Kidney (tissue), 14 donors: ENCODE measurements around the gene CYTH1. TPM values are rescaled to one million over a fixed set of nuclear protein-coding genes. Genes with fewer than 3 reads are reported as not detected.

Experiments used
- DNase-seq, 5 donors: peaks; one replicate each; pipeline ENCODE4 v3.0.0-alpha.2; 2013 to 2020
- FAIRE-seq: peaks from 2 replicates; lab custom pipeline; 2012; peaks lifted over from hg19 to GRCh38; lab: Jason Lieb, UNC
- H3K27ac ChIP-seq, 2 donors: one replicate each; pipeline ENCODE4 v1.7.0; 2013; ENCODE audit warnings: low read depth in 2 of 2, low read length in 2 of 2, inconsistent platforms in 1 of 2
- H3K27me3 ChIP-seq: one replicate; pipeline ENCODE4 v1.7.1; 2013; ENCODE audit warnings: low read length, inconsistent platforms; ENCODE audit not compliant: control insufficient read depth, insufficient read depth
- H3K36me3 ChIP-seq, 3 donors: one replicate each; pipeline versions ENCODE4 v1.7.0 to v1.7.1; 2013; ENCODE audit warnings: low read length in 3 of 3, control low read depth in 1 of 3, inconsistent platforms in 1 of 3; ENCODE audit not compliant: insufficient read depth in 3 of 3, control insufficient read depth in 2 of 3
- H3K4me1 ChIP-seq, 3 donors: one replicate each; pipeline versions ENCODE4 v1.7.0 to v1.7.1; 2013; ENCODE audit warnings: low read length in 3 of 3, inconsistent platforms in 1 of 3, low read depth in 1 of 3; ENCODE audit not compliant: control insufficient read depth in 2 of 3, insufficient read depth in 2 of 3
- H3K4me3 ChIP-seq, 3 donors: one replicate each; pipeline versions ENCODE4 v1.7.0 to v1.8.1; 2013; ENCODE audit warnings: low read length in 3 of 3, control low read depth in 1 of 3, inconsistent platforms in 1 of 3
- H3K9ac ChIP-seq, 3 donors: one replicate each; pipeline versions ENCODE4 v1.7.0 to v1.7.1; 2013; ENCODE audit warnings: low read length in 3 of 3, control low read depth in 1 of 3, inconsistent platforms in 1 of 3
- H3K9me3 ChIP-seq, 3 donors: one replicate each; pipeline versions ENCODE4 v1.7.0 to v1.7.1; 2013; ENCODE audit warnings: low read length in 3 of 3, control low read depth in 1 of 3, inconsistent platforms in 1 of 3; ENCODE audit not compliant: control insufficient read depth in 2 of 3, insufficient read depth in 1 of 3
- intact Hi-C: fragments of 100-400 bp; cut with DNase I; formaldehyde crosslinking; loops from one replicate; pipeline ENCODE4 v1.11.1; 2022
- polyA plus RNA-seq: library from polyadenylated mRNA; stranded (reverse); fragments of 350-450 nt; fragmentation: Illumina TruSeq; extraction: RNeasy Lipid Tissue Mini Kit (QIAGEN cat#74804); gene quantifications from one replicate; pipeline ENCODE4 v1.2.3, GENCODE V29; 2014; ENCODE audit warnings: low read depth, low replicate concordance; ENCODE audit not compliant: insufficient read depth
- total RNA-seq: library from RNA; stranded (reverse); fragmentation: NEBNext Ultra II Directional; extraction: Animal tissue kit (Norgen Biotek cat#: 25700); gene quantifications from one replicate; pipeline ENCODE4 v1.2.1, GENCODE V29; 2021
- TF ChIP-seq, protein P1 (sequence below): IDR thresholded peaks from 3 replicates; pipeline ENCODE4 v1.5.1; 2012; ENCODE audit warnings: mild to moderate bottlenecking, moderate library complexity, borderline replicate concordance; ENCODE audit not compliant: insufficient read depth; ENCODE audit errors: extremely low read depth
- donor health status: control.
- donor health status: control.
- donor health status: control.
- donor health status: control.
- donor health status: control.
- donor health status: DM: yes; HTN: yes; CAD: no.
- donor health status: Normal renal cell carcinoma (clear cell type).

The CYTH1 gene
- total and polyA plus RNA-seq, 2 donors from 2014 or later, result 25.3 to 59.7 TPM

DNA sequence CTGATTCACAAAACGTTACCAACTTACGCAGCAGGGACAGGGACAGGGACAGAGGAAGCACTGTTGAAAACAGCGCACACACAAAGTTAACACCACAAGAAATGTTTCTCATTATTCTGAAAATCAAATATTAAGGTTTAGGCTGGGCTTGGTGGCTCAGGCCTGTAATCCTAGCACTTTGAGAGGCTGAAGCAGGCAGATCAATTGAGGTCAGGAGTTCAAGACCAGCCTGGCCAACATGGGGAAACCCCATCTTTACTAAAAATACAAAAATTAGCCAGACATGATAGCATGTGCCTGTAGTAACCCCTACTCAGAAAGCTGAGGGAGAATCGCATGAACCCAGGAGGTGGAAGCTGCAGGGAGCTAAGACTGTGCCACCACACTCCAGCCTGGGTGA, 4.2 kb downstream of the CYTH1 start:
- TF ChIP-seq, protein P1, sequence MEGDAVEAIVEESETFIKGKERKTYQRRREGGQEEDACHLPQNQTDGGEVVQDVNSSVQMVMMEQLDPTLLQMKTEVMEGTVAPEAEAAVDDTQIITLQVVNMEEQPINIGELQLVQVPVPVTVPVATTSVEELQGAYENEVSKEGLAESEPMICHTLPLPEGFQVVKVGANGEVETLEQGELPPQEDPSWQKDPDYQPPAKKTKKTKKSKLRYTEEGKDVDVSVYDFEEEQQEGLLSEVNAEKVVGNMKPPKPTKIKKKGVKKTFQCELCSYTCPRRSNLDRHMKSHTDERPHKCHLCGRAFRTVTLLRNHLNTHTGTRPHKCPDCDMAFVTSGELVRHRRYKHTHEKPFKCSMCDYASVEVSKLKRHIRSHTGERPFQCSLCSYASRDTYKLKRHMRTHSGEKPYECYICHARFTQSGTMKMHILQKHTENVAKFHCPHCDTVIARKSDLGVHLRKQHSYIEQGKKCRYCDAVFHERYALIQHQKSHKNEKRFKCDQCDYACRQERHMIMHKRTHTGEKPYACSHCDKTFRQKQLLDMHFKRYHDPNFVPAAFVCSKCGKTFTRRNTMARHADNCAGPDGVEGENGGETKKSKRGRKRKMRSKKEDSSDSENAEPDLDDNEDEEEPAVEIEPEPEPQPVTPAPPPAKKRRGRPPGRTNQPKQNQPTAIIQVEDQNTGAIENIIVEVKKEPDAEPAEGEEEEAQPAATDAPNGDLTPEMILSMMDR, result no peak
- DNase-seq (no peak), FAIRE-seq (no peak)
- Histone ChIP-seq H3K27me3 (no peaks in the 10 kb centered on the region), H3K36me3 (no peaks in the 10 kb centered on the region), H3K9ac (no peak overlapping the region), H3K4me1 (peaks cover 0 to 6% (median 0%) of the 10 kb centered on the region in 3 donors), H3K27ac (no peak overlapping the region), H3K4me3 (no peak overlapping the region), H3K9me3 (no peaks in the 10 kb centered on the region)
- intact Hi-C loops, result no loop called here

DNA sequence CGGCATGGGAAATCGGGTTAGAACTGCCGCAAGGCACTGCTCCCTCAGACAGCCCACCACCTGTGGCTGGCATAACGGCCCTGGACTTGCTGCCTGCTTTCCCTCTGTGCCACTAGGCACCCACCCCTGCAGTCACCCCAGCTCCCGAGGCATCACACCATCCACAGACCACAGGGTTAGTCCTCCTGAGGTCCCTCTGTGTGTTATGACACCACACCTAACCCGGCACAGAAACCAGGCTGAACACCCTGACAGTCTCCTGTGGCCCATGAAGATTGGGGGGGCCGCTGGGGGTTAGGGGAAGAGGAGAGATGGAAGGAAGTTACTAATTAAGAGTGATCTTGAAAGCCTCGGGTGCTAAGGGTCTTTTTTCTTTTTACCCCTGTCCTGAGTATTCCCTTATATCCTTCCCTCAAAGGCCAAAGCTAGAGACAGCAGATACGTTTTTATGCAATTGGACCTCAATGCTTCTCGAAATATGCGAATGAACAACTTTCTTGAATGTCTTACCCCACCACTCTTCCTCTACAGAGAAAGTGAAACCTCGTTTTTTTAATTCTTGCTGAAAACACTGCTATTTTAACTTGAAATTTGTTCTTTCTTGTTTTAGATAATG, 7.0 kb downstream of the CYTH1 start:
- no peak overlapping the region for H3K4me3 ChIP-seq
- no peak overlapping the region for H3K9ac ChIP-seq
- DNase-seq (no peak), FAIRE-seq (no peak)
- H3K4me1 ChIP-seq, result peaks cover 0 to 6% (median 0%) of the 10 kb centered on the region in 3 donors
- intact Hi-C loops, result no loop called here
- H3K36me3 ChIP-seq, result no peaks in the 10 kb centered on the region
- H3K27me3 ChIP-seq, result no peaks in the 10 kb centered on the region
- H3K9me3 ChIP-seq, result no peaks in the 10 kb centered on the region
- no peak overlapping the region for H3K27ac ChIP-seq
- TF ChIP-seq, protein P1, result no peak

DNA sequence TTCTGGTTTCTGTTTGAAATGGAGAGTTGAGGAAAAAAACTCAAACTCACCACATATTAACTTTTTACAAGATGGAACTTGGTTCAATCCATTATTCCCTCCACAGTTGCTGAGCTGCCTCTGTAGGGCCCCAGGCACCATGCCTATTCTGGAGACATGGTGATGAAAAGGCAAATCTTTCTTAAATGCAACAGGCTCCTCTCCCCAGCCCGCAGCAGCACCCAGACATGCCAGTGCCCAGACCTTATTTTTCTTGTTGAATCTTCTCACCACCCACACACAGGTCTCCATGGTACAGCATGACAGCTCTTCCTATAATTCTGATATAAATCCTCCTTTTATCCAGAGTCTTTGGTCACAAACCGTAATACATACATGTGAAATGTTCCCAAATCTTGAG, 7.6 kb downstream of the CYTH1 start:
- Histone ChIP-seq H3K4me1 (peaks cover 0 to 5% (median 0%) of the 10 kb centered on the region in 3 donors), H3K9ac (no peak overlapping the region), H3K9me3 (no peaks in the 10 kb centered on the region), H3K36me3 (no peaks in the 10 kb centered on the region), H3K27me3 (no peaks in the 10 kb centered on the region), H3K27ac (no peak overlapping the region), H3K4me3 (no peak overlapping the region)
- TF ChIP-seq, protein P1, result no peak
- DNase-seq, result no peak
- FAIRE-seq, result no peak
- intact Hi-C loops, result no loop called here
